SK-N-SH (cell line): ENCODE measurements around the gene CCDC121.
"Not testable (repeated sequence)": the region's sequence is repeated elsewhere in the genome, so short reads cannot be mapped to it uniquely, and the experiment has no call there.

Experiments
- CTCF ChIP-seq: fragments of 200-600 bp; sonication (generic); IDR thresholded peaks from 2 replicates; pipeline ENCODE4 v1.6.1; 2017; ENCODE audit warnings: antibody characterized with exemption, mild to moderate bottlenecking, moderate library complexity
- EZH2phosphoT487 ChIP-seq: fragments of 200-600 bp; sonication (generic); IDR thresholded peaks from 2 replicates; pipeline ENCODE4 v1.6.1; 2017; ENCODE audit warnings: low read depth, mixed run types, mild to moderate bottlenecking, antibody characterized with exemption, moderate library complexity, borderline replicate concordance
- IRF3 ChIP-seq: fragments of 150-350 bp; IDR thresholded peaks from 2 replicates; pipeline ENCODE4 v1.6.1; 2016; ENCODE audit warnings: mild to moderate bottlenecking, low read depth, low read length
- RAD21 ChIP-seq: IDR thresholded peaks from 2 replicates; pipeline ENCODE4 v1.6.1; 2012; ENCODE audit warnings: mild to moderate bottlenecking, low read length
- TAF1 ChIP-seq: IDR thresholded peaks from 2 replicates; pipeline ENCODE4 v1.6.1; 2012; ENCODE audit warnings: low read depth, mild to moderate bottlenecking, low read length, moderate library complexity, borderline replicate concordance
- TEAD4 ChIP-seq: IDR thresholded peaks from 2 replicates; pipeline ENCODE4 v1.4.0; 2012; ENCODE audit warnings: mild to moderate bottlenecking, borderline replicate concordance; ENCODE audit not compliant: insufficient read depth
- ZBTB33 ChIP-seq: IDR thresholded peaks from 2 replicates; pipeline ENCODE4 v1.4.0; 2012; ENCODE audit warnings: low read depth, borderline replicate concordance
- TF ChIP-seq, protein P1 (sequence below): fragments of 150-350 bp; IDR thresholded peaks from 2 replicates; pipeline ENCODE4 v1.6.1; 2017; ENCODE audit warnings: antibody characterized with exemption, low read length, low read depth, borderline replicate concordance
- TF ChIP-seq, protein P2 (sequence below): IDR thresholded peaks from 2 replicates; pipeline ENCODE4 v1.4.0; 2012; ENCODE audit warnings: low read depth, borderline replicate concordance

DNA sequence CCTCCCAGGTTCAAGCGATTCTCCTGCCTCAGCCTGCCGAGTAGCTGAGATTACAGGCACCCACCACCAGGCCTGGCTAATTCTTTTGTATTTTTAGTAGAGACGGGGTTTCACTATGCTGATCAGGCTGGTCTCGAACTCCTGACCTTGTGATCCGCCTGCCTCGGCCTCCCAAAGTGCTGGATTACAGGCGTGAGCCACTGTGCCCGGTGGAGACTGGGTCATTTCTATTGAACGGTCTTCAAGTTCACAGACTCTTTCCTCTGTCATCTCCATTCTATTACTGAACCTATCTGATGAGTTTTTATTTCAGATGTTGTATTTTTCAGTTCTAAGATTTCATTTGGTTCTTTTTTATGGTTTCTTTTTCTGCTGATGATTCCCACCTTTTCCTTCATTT is 33.4 kb downstream of the CCDC121 start:
- not testable (repeated sequence) for TF ChIP-seq ZBTB33, CTCF, TAF1, RAD21, IRF3, EZH2phosphoT487, TEAD4
- TF ChIP-seq, protein P1, sequence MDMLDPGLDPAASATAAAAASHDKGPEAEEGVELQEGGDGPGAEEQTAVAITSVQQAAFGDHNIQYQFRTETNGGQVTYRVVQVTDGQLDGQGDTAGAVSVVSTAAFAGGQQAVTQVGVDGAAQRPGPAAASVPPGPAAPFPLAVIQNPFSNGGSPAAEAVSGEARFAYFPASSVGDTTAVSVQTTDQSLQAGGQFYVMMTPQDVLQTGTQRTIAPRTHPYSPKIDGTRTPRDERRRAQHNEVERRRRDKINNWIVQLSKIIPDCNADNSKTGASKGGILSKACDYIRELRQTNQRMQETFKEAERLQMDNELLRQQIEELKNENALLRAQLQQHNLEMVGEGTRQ: not testable (repeated sequence)
- TF ChIP-seq, protein P2, sequence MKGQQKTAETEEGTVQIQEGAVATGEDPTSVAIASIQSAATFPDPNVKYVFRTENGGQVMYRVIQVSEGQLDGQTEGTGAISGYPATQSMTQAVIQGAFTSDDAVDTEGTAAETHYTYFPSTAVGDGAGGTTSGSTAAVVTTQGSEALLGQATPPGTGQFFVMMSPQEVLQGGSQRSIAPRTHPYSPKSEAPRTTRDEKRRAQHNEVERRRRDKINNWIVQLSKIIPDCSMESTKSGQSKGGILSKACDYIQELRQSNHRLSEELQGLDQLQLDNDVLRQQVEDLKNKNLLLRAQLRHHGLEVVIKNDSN: not testable (repeated sequence)
